NK-92 (cell line): ENCODE measurements around the gene CTNNAL1.
"Not testable (repeated sequence)": the region's sequence is repeated elsewhere in the genome, so short reads cannot be mapped to it uniquely, and the experiment has no call there.

ENCODE experiments used
- DNase-seq: peaks from one replicate; lab custom pipeline; 2025; ENCODE audit not compliant: unreplicated experiment; lab: John Stamatoyannopoulos, UW

Gene CTNNAL1

DNA sequence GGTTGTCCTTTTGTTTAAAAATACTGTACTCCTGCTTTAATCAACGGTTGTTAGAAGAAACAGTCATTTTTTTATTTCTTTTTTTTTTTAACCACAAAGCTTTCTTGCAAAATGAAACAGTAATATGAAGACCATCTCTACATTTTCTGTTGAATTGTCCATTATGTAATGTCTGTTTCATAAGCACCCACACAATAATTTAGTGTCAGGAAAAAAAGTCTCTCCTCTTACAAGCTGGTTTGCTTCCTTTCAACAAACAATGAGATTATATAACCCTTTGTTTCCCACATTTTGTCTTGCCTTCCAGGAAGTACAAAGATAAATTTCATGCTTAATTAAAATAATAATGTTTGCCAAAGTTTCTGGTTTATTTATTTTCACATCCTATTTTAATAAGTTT, 16.7 kb downstream of the CTNNAL1 start:
- no peak for DNase-seq

DNA sequence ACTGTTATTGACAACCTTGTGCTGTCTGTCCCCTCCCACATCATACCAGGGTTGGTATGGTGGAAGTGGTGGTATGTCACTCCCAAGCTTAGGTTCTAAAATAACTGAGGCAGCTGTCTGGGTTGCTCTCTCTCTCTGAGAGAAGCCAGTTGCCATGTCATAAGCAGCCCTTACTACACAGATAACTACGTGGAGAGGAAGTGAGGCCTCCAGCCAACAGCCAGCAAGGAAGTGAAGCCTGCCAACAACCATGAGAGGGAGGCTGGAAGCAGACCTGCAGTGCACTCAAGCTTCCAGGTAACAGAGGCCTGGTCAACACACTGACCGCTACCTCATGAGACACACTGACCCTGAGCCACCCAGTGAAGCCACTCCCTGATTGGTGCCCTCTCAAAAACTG, 18.6 kb downstream of the CTNNAL1 start:
- no peak for DNase-seq

DNA sequence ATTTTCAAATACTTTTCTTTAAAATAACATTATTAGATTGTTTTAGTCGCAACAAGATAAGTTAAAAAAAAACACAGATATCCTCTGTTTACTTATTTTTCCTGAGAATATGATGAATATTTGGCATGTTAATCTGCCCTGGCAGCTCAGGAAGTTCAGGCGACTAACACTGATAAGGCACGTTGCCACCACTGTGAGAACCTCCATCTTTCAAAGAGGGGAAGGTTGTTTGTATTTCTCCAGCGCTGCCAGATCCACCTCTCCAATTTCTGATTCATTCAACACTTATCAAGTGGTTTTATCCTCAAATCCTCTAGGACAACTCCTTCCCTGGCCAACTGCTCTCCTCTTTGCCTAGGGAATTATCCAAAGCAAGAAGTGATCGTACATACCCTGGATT, 21.8 kb downstream of the CTNNAL1 start:
- DNase-seq, result no peak

DNA sequence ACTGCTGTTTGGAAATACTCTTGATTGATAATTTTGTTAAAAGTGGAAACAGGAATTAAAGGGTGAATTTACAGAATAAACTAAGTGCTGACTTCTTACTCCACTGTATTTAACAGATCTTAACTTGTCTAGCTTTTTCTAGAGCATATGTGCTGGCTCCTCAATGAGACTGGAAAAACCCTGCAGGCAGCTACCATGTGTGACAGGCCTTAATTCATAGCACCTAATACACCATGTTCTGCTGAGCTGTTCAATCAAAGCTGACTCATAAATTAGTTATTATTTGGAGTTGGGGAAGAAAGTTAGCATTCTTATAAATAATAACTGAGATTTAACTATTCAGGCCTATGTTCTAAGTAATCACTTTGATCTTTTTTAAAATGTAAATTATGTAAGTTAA, 29.4 kb downstream of the CTNNAL1 start:
- DNase-seq, result no peak

DNA sequence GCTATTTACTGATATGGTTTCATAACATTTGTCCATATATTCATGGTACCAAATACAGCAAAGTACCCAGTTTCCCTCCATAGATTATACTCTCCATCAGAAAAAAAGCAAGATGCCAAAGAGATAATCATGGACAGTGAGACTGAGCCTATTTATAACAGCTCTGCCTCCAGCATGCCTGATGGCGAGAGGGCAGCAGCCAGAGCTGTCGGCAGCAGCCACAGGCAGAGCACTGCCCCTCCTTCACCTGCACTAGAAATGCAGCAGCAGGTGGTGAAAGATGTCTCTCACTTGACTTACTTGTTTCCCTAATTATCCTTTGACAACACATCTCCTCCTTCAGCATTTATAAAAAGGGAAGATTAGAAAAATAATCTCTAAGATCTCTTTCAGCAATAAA, 32.4 kb downstream of the CTNNAL1 start:
- DNase-seq, result no peak

DNA sequence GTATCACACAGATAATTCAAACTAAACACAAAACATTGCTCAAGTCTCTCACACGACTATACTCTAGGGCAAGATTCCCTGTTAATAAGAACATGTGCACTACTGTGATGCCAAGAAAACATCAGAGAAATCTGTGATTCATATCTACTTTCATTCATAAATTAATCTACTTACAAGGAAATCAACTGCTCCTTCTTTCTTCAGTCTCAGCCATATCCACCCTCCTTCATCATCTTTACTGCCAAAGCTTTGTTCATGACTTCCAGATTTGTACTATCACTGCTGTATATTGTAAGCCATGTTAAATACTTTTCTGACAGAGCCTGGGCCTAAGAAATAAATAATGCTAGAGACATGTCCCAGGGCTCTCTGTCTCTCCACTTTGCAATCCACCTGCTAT, 35.1 kb downstream of the CTNNAL1 start:
- no peak for DNase-seq

DNA sequence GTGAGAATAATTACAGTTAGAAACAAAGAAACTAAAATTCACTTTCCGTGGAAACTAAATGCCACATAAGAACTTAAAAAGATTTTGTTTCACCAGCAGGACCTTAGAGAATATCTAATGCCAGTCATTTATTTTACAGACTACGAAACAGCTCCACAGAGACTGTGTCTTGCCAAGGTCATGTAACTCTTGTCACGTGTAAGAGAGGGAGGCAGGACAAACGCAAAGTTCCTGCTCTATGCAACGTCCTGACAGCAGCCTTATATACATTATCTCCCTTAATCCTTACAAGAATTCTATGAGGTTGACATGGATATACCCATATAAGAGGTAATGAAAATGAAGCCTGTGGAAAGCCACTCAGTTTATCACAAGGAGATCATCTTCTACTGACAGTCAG, 39.4 kb downstream of the CTNNAL1 start:
- DNase-seq, result no peak

DNA sequence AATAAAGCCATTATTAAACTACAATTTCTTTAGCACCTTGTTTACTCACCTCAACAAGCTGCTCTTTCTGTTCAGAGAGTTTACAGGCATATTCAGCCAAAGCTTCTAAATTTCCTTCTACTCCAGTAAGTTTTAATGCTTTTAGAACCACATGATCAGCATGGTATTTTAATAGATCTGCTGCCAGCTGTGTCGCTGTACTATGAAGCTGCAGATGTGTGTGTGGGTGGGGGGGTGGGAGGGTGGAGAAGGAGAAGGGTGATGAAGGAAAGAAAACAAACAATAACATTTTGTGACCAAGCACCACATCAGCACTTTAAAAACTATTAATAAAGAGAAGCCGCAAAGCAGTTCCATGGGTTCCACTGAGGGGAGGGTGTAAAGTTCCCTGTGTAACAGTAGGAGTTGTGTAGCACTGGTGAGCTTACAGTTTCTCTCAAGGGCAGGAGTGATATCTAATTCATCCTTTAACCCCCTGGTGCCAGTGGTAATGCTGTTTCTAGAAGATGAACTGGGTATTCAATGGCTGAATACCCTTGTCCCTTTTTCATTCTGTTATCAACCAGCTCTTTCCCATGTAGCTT, 40.6 kb downstream of the CTNNAL1 start:
- DNase-seq, result no peak

DNA sequence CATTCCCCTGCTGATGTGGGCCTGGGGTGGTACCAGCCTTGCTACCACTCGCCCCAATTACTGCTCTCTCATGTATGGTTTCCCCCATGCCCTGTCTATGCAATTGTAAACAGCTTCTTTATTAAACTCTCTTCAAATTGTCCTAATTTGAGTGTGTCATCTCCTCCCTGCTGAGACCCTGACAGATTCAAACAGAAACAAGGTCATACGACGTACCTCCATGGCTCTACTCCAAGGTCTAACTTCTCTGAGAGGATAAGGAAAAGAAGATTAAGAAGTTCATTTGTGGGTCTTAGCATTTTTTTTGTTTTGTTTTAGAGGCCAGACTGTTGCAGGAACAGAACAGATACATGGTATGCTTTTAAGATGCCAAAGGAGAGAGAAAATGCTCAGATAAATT, 41.1 kb downstream of the CTNNAL1 start:
- DNase-seq, result no peak

DNA sequence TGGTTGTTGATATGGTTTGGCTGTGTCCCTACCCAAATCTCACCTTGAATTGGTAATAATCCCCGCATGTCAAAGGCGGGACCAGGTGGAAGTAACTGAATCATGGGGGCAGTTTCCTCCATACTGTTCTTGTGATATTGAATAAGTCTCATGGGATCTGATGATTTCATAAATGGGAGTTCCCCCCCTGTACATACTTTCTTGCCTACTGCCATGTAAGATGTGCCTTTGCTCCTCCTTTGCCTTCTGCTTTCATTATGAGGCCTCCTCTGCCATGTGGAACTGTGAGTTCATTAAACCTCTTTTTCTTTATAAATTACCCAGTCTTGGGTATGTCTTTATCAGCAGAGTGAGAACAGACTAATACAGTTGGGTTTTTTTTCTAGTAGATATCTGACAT, 41.9 kb downstream of the CTNNAL1 start:
- DNase-seq, result not testable (repeated sequence)

DNA sequence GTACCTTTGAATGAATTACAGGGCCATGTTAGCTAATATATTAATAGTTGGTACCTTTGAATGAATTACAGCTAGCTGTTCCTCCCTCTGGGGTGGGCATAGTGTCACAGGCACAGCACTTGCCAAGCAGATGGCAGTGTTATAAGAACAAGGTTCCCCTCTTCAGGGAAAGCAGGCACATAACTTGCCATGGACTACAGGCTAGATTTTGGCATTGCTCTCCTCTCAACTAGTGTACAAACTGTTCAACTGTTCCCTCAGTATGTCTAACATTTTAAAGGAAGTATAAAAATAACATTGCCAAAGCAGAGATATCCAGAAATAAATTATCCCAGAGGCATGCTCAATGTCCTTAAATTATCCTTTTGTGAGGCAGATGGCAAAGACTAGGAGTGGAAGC, 45.4 kb downstream of the CTNNAL1 start:
- no peak for DNase-seq

DNA sequence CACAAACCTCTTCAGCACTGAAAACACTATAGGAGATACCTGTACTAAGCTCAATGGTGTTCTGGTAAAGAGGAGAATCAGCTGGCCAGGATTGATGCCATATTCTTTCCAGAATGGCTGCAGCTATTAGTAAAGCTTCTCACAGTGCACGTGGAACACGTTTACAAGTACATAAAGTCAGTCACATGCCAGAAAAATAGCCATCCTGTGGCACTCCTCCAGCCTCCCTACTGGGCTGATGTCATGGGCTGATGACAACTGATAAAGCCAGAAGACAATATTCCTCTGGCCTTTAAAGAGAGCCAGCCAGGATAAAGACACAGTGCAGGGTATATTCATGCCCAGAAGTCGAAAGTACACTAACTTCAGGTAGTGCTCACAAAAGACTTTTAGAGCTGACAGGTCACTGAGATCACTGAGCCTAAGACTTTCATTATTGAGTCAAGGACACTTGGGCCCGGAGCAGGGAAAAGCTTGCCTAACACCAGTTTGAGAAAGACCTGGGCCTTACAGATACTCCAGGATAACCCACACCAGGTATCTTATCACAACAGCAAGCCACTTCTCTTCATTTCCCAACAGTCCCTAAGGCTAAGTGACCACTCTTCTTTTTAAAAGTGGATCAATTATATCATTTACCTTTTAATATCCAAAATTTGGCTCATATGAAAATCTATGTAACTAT, 49.7 kb downstream of the CTNNAL1 start:
- DNase-seq, result no peak

DNA sequence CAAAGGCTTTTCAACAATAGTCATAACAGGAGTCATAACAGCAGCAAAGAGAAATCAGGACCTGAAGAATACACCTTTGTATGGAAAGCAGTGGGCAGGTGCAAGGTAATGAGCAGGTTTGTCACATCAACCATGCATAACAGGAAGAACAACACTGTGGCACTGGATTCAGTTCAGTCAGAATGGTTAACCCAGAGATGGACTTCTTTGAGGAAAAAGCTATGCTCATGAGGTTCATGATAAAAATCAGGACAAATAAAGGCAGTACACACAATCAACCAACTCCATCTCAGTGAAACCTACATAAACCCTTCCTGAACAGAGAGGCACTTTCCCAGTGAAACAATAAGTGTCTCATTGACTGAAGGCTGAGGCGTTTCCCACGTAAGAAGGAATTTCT, 52.1 kb downstream of the CTNNAL1 start:
- no peak for DNase-seq

DNA sequence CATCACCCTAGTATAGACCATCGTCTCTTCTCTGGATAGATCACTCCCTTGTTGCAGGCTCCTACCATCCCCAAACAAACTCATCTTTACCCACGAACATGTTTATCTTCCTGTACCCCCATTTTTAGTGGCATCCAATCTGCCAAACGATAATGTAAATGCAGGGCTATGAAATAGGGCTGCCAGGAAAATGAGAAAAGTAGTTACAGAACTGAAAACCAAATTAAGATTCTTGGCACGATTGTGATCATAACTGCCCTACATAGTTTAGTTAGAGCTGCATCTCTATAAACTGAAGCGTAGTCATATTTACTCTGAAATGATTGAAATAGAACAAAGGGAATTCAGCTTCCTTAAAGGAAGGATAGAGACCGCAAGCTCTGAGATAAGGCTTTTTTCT, 53.0 kb downstream of the CTNNAL1 start:
- DNase-seq, result no peak

DNA sequence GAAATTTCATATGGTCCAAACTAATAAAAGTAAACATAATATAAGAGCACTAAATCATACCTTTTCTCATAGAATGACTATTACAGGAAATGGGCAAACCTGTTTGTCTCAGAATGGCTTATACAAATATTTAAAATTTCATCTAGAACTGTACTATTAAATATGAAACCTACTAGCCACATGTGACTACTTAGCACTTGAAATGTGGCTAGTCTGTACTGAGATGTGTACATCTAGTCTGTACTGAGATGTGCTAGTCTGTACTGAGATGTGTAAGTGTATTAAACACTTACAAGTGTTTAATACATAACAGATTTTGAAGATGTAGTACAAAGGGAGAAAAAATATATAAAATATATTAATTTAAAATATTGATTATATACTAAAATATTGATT, 56.7 kb downstream of the CTNNAL1 start:
- no peak for DNase-seq

DNA sequence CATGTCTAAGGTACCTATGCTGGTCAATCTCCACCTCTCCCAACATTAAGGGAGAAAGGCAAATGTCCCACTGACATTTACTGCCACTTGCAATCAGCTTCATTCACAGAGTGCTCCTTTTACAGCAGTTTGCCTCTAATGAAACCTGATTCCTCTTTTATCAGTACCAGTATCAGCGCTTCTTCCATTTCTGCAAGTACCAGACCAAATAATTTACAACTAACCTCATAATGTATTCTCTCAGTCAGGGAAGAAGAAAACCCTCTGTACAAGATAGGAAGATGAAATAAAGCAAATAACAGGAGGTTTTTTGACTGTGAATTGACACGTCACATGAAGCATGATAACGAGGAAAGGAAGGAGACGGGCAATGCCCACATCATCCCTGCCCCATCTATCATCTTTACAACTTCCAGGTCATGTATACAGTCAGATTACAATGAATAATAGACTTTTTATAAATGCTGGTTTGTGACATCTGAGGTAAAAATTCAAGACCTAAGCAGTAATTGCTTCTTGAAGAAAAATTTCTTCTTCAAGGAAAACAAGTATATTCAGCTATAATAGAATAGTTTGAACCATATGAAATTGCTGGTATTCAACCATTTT, 57.2 kb downstream of the CTNNAL1 start:
- DNase-seq, result no peak

DNA sequence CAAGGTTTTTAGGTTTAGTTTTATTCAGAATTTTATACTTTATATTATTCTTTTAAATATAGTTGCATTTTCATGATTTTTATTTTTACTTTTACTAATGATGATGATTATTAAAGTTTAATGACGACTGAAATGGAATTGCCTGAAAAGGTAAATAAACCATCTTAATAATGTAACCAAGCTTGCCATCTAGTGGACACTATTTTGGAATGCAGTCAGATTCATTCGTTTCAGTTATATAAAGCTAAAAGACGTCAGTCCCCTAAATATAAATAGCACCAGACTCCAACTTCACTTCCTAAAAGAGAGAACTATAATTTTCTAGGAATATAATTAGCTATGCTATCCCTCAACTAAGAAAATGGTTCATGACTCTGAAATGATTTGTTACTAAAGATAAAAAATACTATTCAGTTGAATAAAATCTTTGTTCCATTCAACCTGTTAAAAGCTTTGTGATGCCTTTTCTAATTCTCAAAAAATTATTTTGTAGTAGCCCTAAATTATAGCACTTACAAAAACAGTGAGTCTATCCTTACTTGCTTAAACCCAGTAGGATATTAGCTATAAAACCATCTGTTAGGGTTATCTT, 59.2 kb downstream of the CTNNAL1 start:
- DNase-seq, result no peak

DNA sequence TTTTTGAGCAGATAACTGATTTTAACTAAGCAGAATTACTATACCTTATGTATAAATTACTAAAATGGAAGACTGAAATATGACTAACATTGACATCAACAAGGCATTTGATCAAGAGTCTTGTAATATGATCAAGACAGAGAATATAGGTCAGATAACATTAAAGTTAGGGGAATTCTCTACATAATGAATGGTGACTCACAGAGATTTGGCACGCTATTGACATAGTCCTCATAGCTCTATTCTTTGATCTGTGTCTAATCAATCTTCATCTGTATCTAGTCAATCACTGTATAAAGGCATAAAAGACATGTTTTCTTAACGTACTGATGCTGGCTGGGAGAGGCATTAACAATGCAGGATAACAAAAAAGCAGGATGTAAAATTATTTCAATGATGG, 61.7 kb downstream of the CTNNAL1 start:
- no peak for DNase-seq

DNA sequence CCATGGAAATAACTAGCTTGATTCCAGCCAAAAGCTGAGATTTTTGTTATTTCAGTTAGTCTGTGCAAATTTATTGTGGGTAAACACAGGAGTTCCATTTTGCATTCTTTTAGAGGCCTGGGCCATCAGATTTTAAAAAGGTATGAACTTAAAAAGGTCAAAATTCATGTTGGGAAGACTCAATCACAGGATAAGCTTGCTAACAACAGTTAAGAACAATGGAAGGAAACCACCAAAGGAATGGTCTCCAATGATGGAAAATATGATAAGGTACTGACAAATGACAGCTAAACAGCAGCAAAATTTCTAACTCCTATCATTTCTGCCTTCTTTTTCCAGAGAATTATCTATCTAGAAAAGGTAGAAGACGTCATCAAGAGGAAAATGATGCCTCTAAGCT, 63.1 kb downstream of the CTNNAL1 start:
- DNase-seq, result no peak

DNA sequence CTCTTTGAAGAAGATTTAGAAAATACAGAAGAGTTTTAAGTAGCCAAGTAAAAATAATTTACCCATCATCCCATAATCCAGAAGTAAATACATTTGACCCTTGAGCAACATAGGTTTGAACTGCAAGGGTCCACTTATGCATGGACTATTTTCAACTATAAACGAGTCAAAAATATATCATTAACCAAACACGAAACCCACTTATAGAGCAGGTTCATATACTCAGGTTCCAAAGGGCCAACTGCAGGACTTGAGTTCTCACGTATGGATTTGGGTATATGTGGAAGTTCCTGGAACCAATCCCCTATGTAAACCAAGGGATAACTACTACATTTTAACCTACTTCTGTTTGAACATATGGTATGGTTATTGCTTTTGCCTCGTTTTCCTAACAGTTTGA, 73.3 kb downstream of the CTNNAL1 start:
- DNase-seq, result no peak

DNA sequence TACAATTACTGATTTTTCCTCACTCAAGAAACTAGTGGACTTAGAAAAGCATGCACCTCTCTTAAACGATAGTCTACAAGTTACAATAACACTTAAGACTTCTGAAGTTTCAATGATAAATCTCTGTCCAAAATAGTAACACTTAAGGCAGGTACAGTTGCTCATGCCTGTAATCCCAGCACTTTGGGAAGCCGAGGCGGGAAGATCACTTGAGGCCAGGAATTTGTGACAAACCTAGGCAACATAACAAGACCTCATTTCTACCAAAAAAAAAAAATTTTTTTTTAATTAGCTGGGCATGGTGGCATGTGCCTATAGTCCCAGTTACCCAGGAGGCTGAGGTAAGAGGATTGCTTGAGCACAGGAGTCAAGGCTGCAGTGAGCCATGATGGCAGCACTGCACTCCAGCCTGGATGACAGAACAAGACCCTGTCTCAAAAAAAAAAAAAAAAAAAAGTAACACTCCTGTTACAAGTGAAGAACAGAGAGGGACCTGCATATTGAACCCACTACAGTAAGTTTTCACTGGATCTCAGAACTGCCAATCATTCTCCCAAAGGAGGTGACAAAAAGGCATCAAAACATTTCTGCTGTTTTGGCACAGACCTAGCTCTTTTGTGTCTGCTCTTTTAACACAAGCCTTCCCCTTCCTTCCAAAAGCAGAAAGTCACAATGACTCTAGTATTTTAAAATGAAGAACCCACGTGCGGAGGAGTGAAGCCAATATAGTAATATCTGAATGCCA, 75.6 kb downstream of the CTNNAL1 start:
- DNase-seq, result no peak
